T-cell (primary cell): ENCODE results near the gene PANX2. TPM values are rescaled to one million over a fixed set of nuclear protein-coding genes. Genes with fewer than 3 reads are reported as not detected.

Experiments used
- ATAC-seq, 4 experiments: fragments of 200-7000 bp in 3 of 4; fragments of 150-1000 bp in 1 of 4; cut with Tn5 transposase; replicated peaks in 1 of 4; 1 replicate in 3 of 4; 2 replicates in 1 of 4; pipeline ENCODE4 v1.10.0; 2021; ENCODE audit warnings: moderate library complexity in 3 of 4, mild to moderate bottlenecking in 2 of 4, moderate number of reproducible peaks in 1 of 4
- CTCF ChIA-PET, 2 donors: fragments of 300-600 bp; sonication (Branson Sonifier 250); formaldehyde crosslinking; loops; one replicate each; lab custom pipeline; 2022; ENCODE audit warnings: antibody characterized with exemption in 2 of 2; lab: Charles Lee
- POLR2A ChIA-PET, 2 donors: fragments of 300-600 bp; sonication (Branson Sonifier 250); formaldehyde crosslinking; loops; one replicate each; lab custom pipeline; 2022; ENCODE audit warnings: antibody characterized with exemption in 2 of 2; lab: Charles Lee
- DNase-seq, 35 experiments: peaks; one replicate each; pipeline versions ENCODE4 v3.0.0 to v3.0.0-alpha.2; 2013 to 2023
- H3K27ac ChIP-seq: one replicate; pipeline ENCODE4 v1.5.1; 2013; ENCODE audit warnings: low read length
- H3K27me3 ChIP-seq, 2 experiments: replicated peaks in 1 of 2; 1 replicate in 1 of 2; 2 replicates in 1 of 2; pipeline versions ENCODE4 v1.6.1 to v1.7.0; 2013; ENCODE audit warnings: low read length in 1 of 2, mixed read lengths in 1 of 2; ENCODE audit not compliant: control insufficient read depth in 2 of 2, insufficient read depth in 2 of 2; ENCODE audit errors: extremely low read depth in 1 of 2
- H3K36me3 ChIP-seq, 2 donors: 1 replicate in 1 of 2; 2 replicates in 1 of 2; pipeline versions ENCODE4 v1.6.1 to v1.7.0; 2013; ENCODE audit warnings: low read length in 1 of 2; ENCODE audit not compliant: control insufficient read depth in 2 of 2, insufficient read depth in 1 of 2; ENCODE audit errors: extremely low read depth in 1 of 2
- H3K4me1 ChIP-seq, 2 experiments: 1 replicate in 1 of 2; 2 replicates in 1 of 2; pipeline versions ENCODE4 v1.6.1 to v1.7.0; 2013; ENCODE audit warnings: low read length in 2 of 2, mixed read lengths in 1 of 2; ENCODE audit not compliant: insufficient read depth in 2 of 2, control insufficient read depth in 1 of 2; ENCODE audit errors: extremely low read depth in 1 of 2
- H3K4me3 ChIP-seq, 2 donors: 1 replicate in 1 of 2; 2 replicates in 1 of 2; pipeline versions ENCODE4 v1.5.1 to v1.7.0; 2013; ENCODE audit warnings: mild to moderate bottlenecking in 2 of 2, low read length in 1 of 2, moderate library complexity in 1 of 2; ENCODE audit not compliant: control insufficient read depth in 1 of 2; ENCODE audit errors: extremely low read depth in 1 of 2
- H3K9me3 ChIP-seq: 2 replicates; pipeline ENCODE4 v1.7.0; 2013
- H3K27ac Mint-ChIP-seq, 2 donors: one replicate each; pipeline ENCODE4 v1.8.0; 2020 to 2021; ENCODE audit warnings: mild to moderate bottlenecking in 2 of 2, mixed read lengths in 2 of 2
- H3K27me3 Mint-ChIP-seq, 2 donors: one replicate each; pipeline ENCODE4 v1.8.0; 2021 to 2022; ENCODE audit warnings: mixed read lengths in 2 of 2
- H3K36me3 Mint-ChIP-seq: one replicate; pipeline ENCODE4 v1.8.0; 2021; ENCODE audit warnings: mixed read lengths
- H3K4me1 Mint-ChIP-seq, 3 donors: one replicate each; pipeline ENCODE4 v1.8.0; 2020 to 2022; ENCODE audit warnings: mixed read lengths in 3 of 3, mild to moderate bottlenecking in 1 of 3
- H3K4me3 Mint-ChIP-seq, 3 donors: one replicate each; pipeline ENCODE4 v1.8.0; 2020 to 2022; ENCODE audit warnings: mild to moderate bottlenecking in 3 of 3, mixed read lengths in 3 of 3, moderate library complexity in 3 of 3
- H3K9me3 Mint-ChIP-seq, 3 donors: one replicate each; pipeline ENCODE4 v1.8.0; 2020 to 2022; ENCODE audit warnings: mixed read lengths in 3 of 3
- WGBS: methylation state at CpG from one replicate; pipeline ENCODE4 v1.1.5; 2013; ENCODE audit warnings: missing lambda C conversion rate; ENCODE audit not compliant: insufficient coverage; 5-methylcytosine and 5-hydroxymethylcytosine counted together
- total RNA-seq, 35 experiments: library from RNA in 6 of 35; stranded (reverse) in 6 of 35; fragments of 120-200 nt in 1 of 35; gene quantifications; one replicate each; pipeline versions ENCODE4 v1.2.1 to v1.2.4 and lab custom pipeline; 2013 to 2026

Gene PANX2
- total RNA-seq, 5 donors from 2014 or later (not counting 1 experiment from before 2014, with no cell fraction given): 0.16 to 0.32 (median 0.26) TPM; not detected in 2

DNA sequence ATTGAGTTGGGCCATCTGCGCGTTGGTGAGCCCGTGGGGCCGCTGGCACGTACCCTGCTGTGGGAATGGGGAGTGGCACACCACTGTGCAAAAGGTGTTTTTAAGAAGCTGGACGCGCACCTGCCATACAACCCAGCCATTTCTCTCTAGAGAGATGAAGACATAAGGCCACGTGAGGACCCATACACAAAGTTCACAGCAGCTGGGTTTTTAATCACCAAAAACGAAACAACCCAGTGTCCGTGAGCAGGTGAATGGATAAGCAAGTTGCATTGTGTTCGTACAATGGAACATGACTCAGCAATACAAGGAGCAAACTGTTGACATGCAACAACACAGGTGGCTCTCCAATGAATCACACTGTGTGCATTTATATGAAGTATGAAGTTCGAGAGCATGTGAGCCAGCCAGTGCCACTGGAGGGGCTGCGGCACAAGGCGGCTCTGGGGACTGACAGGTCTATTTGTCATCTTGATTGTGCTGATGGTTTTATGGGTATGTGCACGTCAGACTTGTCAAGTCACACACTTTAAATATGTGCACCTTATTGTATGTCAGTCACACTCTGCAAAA is 30.6 kb upstream of the PANX2 start:
- no peak overlapping the region for H3K27ac ChIP-seq
- no peak for ATAC-seq

GRCh38 chr22:50140615-50141014 is 29.9 kb upstream of the PANX2 start:
- no peaks in the 10 kb centered on the region for H3K36me3 ChIP-seq
- peaks cover 0 to 7% (median 0%) of the 10 kb centered on the region in 3 donors for H3K4me1 Mint-ChIP-seq
- H3K9me3 Mint-ChIP-seq: no peaks in the 10 kb centered on the region
- no CpG with 5 or more reads among the region's 3 CpGs for WGBS
- ChIA-PET CTCF (interaction anchor here (0.6 to 0.7 kb wide), 2 partner anchors 253 to 357 kb away, joined by 3 to 4 read pairs; no protein-coding TSS in a partner anchor), POLR2A (interaction anchor here in 1 of 2 donors (0.7 kb wide), 1 partner anchor 63 kb away, joined by 5 read pairs; no protein-coding TSS in a partner anchor)
- peaks cover 19 to 24% of the 10 kb centered on the region in 2 donors for H3K27me3 Mint-ChIP-seq
- no peaks in the 10 kb centered on the region for H3K4me1 ChIP-seq
- H3K4me3 ChIP-seq: no peak overlapping the region
- H3K27ac Mint-ChIP-seq: no peak overlapping the region
- ATAC-seq (no peak), DNase-seq (no peak)
- H3K36me3 Mint-ChIP-seq: no peaks in the 10 kb centered on the region
- H3K9me3 ChIP-seq: no peaks in the 10 kb centered on the region
- H3K27me3 ChIP-seq: peaks cover 0 to 34% of the 10 kb centered on the region in 2 experiments
- H3K4me3 Mint-ChIP-seq: no peak overlapping the region
- no peak overlapping the region for H3K27ac ChIP-seq

More for the DNA sequence above, 30.6 kb upstream of the PANX2 start:
- CTCF ChIA-PET: no interaction called here
- Mint-ChIP-seq H3K36me3 (no peaks in the 10 kb centered on the region), H3K9me3 (no peaks in the 10 kb centered on the region), H3K4me3 (no peak overlapping the region), H3K4me1 (peaks cover 0 to 7% (median 0%) of the 10 kb centered on the region in 3 donors), H3K27ac (no peak overlapping the region), H3K27me3 (peaks cover 19 to 24% of the 10 kb centered on the region in 2 donors)
- no peak for DNase-seq
- Histone ChIP-seq H3K9me3 (no peaks in the 10 kb centered on the region), H3K4me3 (no peak overlapping the region), H3K27me3 (peaks cover 0 to 36% of the 10 kb centered on the region in 2 experiments), H3K4me1 (no peaks in the 10 kb centered on the region), H3K36me3 (no peaks in the 10 kb centered on the region)
- WGBS: 58% methylated on average over 6 of the region's 15 CpGs
- POLR2A ChIA-PET: no interaction called here

DNA sequence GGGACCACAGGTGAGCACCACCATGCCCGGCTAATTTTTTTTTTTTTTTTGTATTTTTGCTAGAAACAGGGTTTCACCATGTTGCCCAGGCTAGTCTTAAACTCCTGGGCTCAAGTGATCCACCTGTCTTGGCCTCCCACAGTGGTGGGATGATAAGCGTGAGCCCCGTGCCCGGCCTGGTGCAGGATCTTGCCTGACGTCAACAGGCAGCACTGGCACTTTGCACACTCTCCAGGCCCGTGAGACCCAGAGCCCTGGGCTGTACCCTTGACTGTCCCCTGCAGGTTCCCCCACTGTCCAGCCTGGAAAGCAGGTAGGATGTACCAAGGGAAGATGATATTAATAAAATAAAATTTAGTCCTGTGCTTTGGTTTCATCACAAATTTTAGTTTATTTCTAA is 29.1 kb upstream of the PANX2 start:
- ATAC-seq: no peak
- no peaks in the 10 kb centered on the region for H3K36me3 Mint-ChIP-seq
- no peak overlapping the region for H3K27ac Mint-ChIP-seq
- peaks cover 13 to 18% of the 10 kb centered on the region in 2 donors for H3K27me3 Mint-ChIP-seq
- Histone ChIP-seq H3K27ac (no peak overlapping the region), H3K27me3 (peaks cover 0 to 40% of the 10 kb centered on the region in 2 experiments), H3K9me3 (no peaks in the 10 kb centered on the region), H3K36me3 (no peaks in the 10 kb centered on the region), H3K4me1 (no peaks in the 10 kb centered on the region), H3K4me3 (no peak overlapping the region)
- CTCF ChIA-PET: interaction anchor here in 1 of 2 donors (0.6 kb wide), 1 partner anchor 356 kb away, joined by 3 read pairs; no protein-coding TSS in a partner anchor
- no peak overlapping the region for H3K4me3 Mint-ChIP-seq
- H3K9me3 Mint-ChIP-seq: no peaks in the 10 kb centered on the region
- DNase-seq: no peak
- WGBS: 71% methylated on average over 4 of the region's 6 CpGs
- POLR2A ChIA-PET: interaction anchor here in 1 of 2 donors (0.7 kb wide), 1 partner anchor 62 kb away, joined by 5 read pairs; no protein-coding TSS in a partner anchor
- peaks cover 0 to 7% (median 0%) of the 10 kb centered on the region in 3 donors for H3K4me1 Mint-ChIP-seq

DNA sequence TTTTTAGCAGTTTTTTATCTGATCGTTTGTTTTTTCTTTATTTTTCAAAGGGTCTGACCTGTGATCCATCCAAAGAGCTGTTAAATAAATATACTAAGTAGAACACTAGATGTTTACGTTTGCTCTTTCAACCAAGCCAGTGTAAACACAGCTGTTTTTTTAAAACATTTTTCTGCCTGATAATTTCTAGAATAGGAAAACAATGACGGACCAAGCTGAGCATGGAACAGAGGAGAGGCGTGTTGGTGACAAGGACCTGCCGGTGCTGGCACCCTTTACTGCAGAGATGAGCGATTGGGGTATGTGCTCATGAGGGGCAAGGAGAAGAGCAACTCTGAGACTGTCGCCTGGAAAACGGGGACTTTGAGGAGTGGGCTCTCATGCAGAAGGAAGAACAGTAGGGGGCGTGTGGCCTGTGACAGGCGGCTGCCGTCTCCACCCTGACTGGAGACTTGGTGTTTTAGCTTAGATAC is 28.6 kb upstream of the PANX2 start:
- H3K9me3 Mint-ChIP-seq: no peaks in the 10 kb centered on the region
- POLR2A ChIA-PET: interaction anchor here in 1 of 2 donors (0.5 kb wide), 1 partner anchor 488 kb away, joined by 3 read pairs; no protein-coding TSS in a partner anchor
- Histone ChIP-seq H3K27me3 (peaks cover 0 to 36% of the 10 kb centered on the region in 2 experiments), H3K9me3 (no peaks in the 10 kb centered on the region), H3K36me3 (no peaks in the 10 kb centered on the region), H3K4me3 (no peak overlapping the region), H3K4me1 (no peaks in the 10 kb centered on the region), H3K27ac (no peak overlapping the region)
- peaks cover 13 to 17% of the 10 kb centered on the region in 2 donors for H3K27me3 Mint-ChIP-seq
- no peak for ATAC-seq
- no peak overlapping the region for H3K4me3 Mint-ChIP-seq
- CTCF ChIA-PET: no interaction called here
- H3K4me1 Mint-ChIP-seq: peaks cover 0 to 7% (median 2%) of the 10 kb centered on the region in 3 donors
- H3K36me3 Mint-ChIP-seq: no peaks in the 10 kb centered on the region
- DNase-seq: no peak
- WGBS: 82% methylated on average over 9 of the region's 11 CpGs
- H3K27ac Mint-ChIP-seq: no peak overlapping the region

DNA sequence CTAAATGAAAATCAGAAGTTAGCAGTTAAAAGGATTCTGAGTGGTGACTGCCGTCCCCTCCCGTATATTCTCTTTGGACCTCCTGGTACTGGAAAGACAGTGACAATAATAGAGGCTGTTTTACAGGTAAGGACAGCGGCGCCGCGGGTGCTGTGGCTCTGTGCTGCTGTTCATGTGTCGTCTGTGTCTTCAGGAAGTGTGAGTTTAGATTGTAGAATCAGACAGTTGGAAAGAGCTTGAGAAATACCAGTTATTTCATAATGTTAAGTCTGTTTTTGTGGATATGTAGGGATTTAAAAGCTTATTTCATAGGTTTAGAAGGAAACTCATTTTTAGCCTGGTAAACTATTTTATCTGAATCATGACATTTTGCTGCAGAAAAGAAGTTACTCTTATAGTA is 27.4 kb upstream of the PANX2 start:
- Histone ChIP-seq H3K9me3 (no peaks in the 10 kb centered on the region), H3K36me3 (no peaks in the 10 kb centered on the region), H3K27me3 (peaks cover 0 to 37% of the 10 kb centered on the region in 2 experiments), H3K4me3 (no peak overlapping the region), H3K27ac (no peak overlapping the region), H3K4me1 (no peaks in the 10 kb centered on the region)
- H3K27me3 Mint-ChIP-seq: peaks cover 11 to 17% of the 10 kb centered on the region in 2 donors
- WGBS: 98% methylated on average over 7 of the region's 7 CpGs
- H3K9me3 Mint-ChIP-seq: no peaks in the 10 kb centered on the region
- DNase-seq (no peak), ATAC-seq (no peak)
- ChIA-PET CTCF (interaction anchor here in 1 of 2 donors (0.7 kb wide), 1 partner anchor 191 kb away, joined by 3 read pairs; no protein-coding TSS in a partner anchor), POLR2A (interaction anchor here in 1 of 2 donors (0.5 to 0.6 kb wide), 2 partner anchors 10 to 50 kb away, joined by 3 to 12 read pairs; no protein-coding TSS in a partner anchor)
- no peak overlapping the region for H3K27ac Mint-ChIP-seq
- H3K36me3 Mint-ChIP-seq: no peaks in the 10 kb centered on the region
- H3K4me1 Mint-ChIP-seq: peaks cover 0 to 7% (median 2%) of the 10 kb centered on the region in 3 donors
- no peak overlapping the region for H3K4me3 Mint-ChIP-seq

GRCh38 chr22:50144005-50144614 is 26.4 kb upstream of the PANX2 start:
- no peaks in the 10 kb centered on the region for H3K9me3 Mint-ChIP-seq
- H3K4me1 Mint-ChIP-seq: peaks cover 0 to 7% (median 2%) of the 10 kb centered on the region in 3 donors
- 84% methylated on average over 12 of the region's 18 CpGs for WGBS
- ATAC-seq (no peak), DNase-seq (no peak)
- Histone ChIP-seq H3K9me3 (no peaks in the 10 kb centered on the region), H3K36me3 (no peaks in the 10 kb centered on the region), H3K4me3 (no peak overlapping the region), H3K27ac (no peak overlapping the region), H3K4me1 (no peaks in the 10 kb centered on the region), H3K27me3 (peaks cover 0 to 38% of the 10 kb centered on the region in 2 experiments)
- peaks cover 11 to 17% of the 10 kb centered on the region in 2 donors for H3K27me3 Mint-ChIP-seq
- ChIA-PET POLR2A (no interaction called here), CTCF (no interaction called here)
- no peak overlapping the region for H3K27ac Mint-ChIP-seq
- no peak overlapping the region for H3K4me3 Mint-ChIP-seq
- H3K36me3 Mint-ChIP-seq: no peaks in the 10 kb centered on the region
